H9 (cell line): Measurements from ENCODE around the gene TNKS2. TPM values are rescaled to one million over a fixed set of nuclear protein-coding genes. Genes with fewer than 3 reads are reported as not detected.

Source experiments
- DNase-seq: peaks from one replicate; pipeline ENCODE4 v3.0.0-alpha.2; 2017
- H2AFZ ChIP-seq: one replicate; pipeline ENCODE4 v1.6.1; 2013; ENCODE audit warnings: mild to moderate bottlenecking, low read length, control low read depth, moderate library complexity
- H2AK5ac ChIP-seq: 2 replicates; pipeline ENCODE4 v1.6.1; 2013; ENCODE audit warnings: low read length, control low read depth, mixed read lengths; ENCODE audit not compliant: insufficient read length
- H2BK120ac ChIP-seq: one replicate; pipeline ENCODE4 v1.6.1; 2013; ENCODE audit warnings: low read depth, mild to moderate bottlenecking, low read length, control low read depth, inconsistent platforms; ENCODE audit not compliant: poor library complexity, severe bottlenecking
- H2BK12ac ChIP-seq: 2 replicates; pipeline ENCODE4 v1.6.1; 2013; ENCODE audit warnings: low read length, control low read depth, mixed read lengths, low read depth; ENCODE audit not compliant: insufficient read length
- H2BK15ac ChIP-seq: 2 replicates; pipeline ENCODE4 v1.6.1; 2013; ENCODE audit warnings: low read depth, low read length, control low read depth
- H2BK20ac ChIP-seq: one replicate; pipeline ENCODE4 v1.6.1; 2013; ENCODE audit warnings: low read depth, mild to moderate bottlenecking, low read length, control low read depth, inconsistent platforms; ENCODE audit not compliant: poor library complexity, severe bottlenecking
- H2BK5ac ChIP-seq: 2 replicates; pipeline ENCODE4 v1.6.1; 2013; ENCODE audit warnings: low read length, control low read depth, mixed read lengths; ENCODE audit not compliant: insufficient read length
- H3K14ac ChIP-seq: 2 replicates; pipeline ENCODE4 v1.6.1; 2013; ENCODE audit warnings: low read length, control low read depth; ENCODE audit not compliant: insufficient read depth
- H3K18ac ChIP-seq: 2 replicates; pipeline ENCODE4 v1.6.1; 2013; ENCODE audit warnings: low read depth, mild to moderate bottlenecking, mixed read lengths, low read length, control low read depth; ENCODE audit not compliant: insufficient read length
- H3K23ac ChIP-seq: 2 replicates; pipeline ENCODE4 v1.6.1; 2013; ENCODE audit warnings: low read length, control low read depth, mixed read lengths, low read depth; ENCODE audit not compliant: insufficient read length
- H3K23me2 ChIP-seq: 2 replicates; pipeline ENCODE4 v1.6.1; 2013; ENCODE audit warnings: low read depth, mild to moderate bottlenecking, mixed read lengths, low read length, control low read depth; ENCODE audit not compliant: insufficient read length, poor library complexity, severe bottlenecking
- H3K27ac ChIP-seq: 2 replicates; pipeline ENCODE4 v1.5.1; 2013; ENCODE audit warnings: low read length, control low read depth, mixed read lengths, low read depth; ENCODE audit not compliant: insufficient read length
- H3K27me3 ChIP-seq: 2 replicates; pipeline ENCODE4 v1.6.1; 2013; ENCODE audit warnings: low read length, control low read depth, inconsistent platforms; ENCODE audit not compliant: insufficient read depth
- H3K4ac ChIP-seq: 2 replicates; pipeline ENCODE4 v1.6.1; 2013; ENCODE audit warnings: low read depth, mild to moderate bottlenecking, control low read depth, inconsistent platforms, low read length, moderate library complexity
- H3K4me1 ChIP-seq: 2 replicates; pipeline ENCODE4 v1.6.1; 2013; ENCODE audit warnings: low read length, control low read depth, inconsistent platforms; ENCODE audit not compliant: insufficient read depth
- H3K4me2 ChIP-seq: 2 replicates; pipeline ENCODE4 v1.6.1; 2013; ENCODE audit warnings: low read length, control low read depth, mixed read lengths; ENCODE audit not compliant: insufficient read length, insufficient read depth
- H3K56ac ChIP-seq: 2 replicates; pipeline ENCODE4 v1.6.1; 2013; ENCODE audit warnings: low read depth, mild to moderate bottlenecking, mixed read lengths, low read length, control low read depth; ENCODE audit not compliant: insufficient read length
- H3K79me1 ChIP-seq: 2 replicates; pipeline ENCODE4 v1.6.1; 2013; ENCODE audit warnings: low read depth, mild to moderate bottlenecking, moderate library complexity, low read length, control low read depth, inconsistent platforms; ENCODE audit not compliant: insufficient read depth, poor library complexity, severe bottlenecking
- H3K79me2 ChIP-seq: 2 replicates; pipeline ENCODE4 v1.6.1; 2013; ENCODE audit warnings: low read length, control low read depth, inconsistent platforms; ENCODE audit not compliant: insufficient read depth
- H3K9ac ChIP-seq: 2 replicates; pipeline ENCODE4 v1.6.1; 2013; ENCODE audit warnings: low read length, control low read depth, mixed read lengths; ENCODE audit not compliant: insufficient read length; ENCODE audit errors: extremely low read depth
- H3K9me3 ChIP-seq: one replicate; pipeline ENCODE4 v1.6.1; 2013; ENCODE audit warnings: low read depth, low read length, inconsistent platforms; ENCODE audit not compliant: control insufficient read depth
- H3T11ph ChIP-seq: one replicate; pipeline ENCODE4 v1.6.1; 2013; ENCODE audit warnings: mild to moderate bottlenecking, low read length, control low read depth, inconsistent platforms
- H4K20me1 ChIP-seq: one replicate; pipeline ENCODE4 v1.6.1; 2013; ENCODE audit not compliant: control insufficient read depth, insufficient read length, insufficient read depth
- H4K5ac ChIP-seq: 2 replicates; pipeline ENCODE4 v1.6.1; 2013; ENCODE audit warnings: low read depth, mild to moderate bottlenecking, mixed read lengths, low read length, control low read depth; ENCODE audit not compliant: insufficient read length
- H4K8ac ChIP-seq: replicated peaks from 2 replicates; pipeline ENCODE4 v1.6.1; 2013; ENCODE audit warnings: low read length, control low read depth, mixed read lengths, low read depth; ENCODE audit not compliant: insufficient read length
- H4K91ac ChIP-seq: 2 replicates; pipeline ENCODE4 v1.6.1; 2013; ENCODE audit warnings: low read depth, mild to moderate bottlenecking, moderate library complexity, mixed read lengths, low read length, control low read depth; ENCODE audit not compliant: insufficient read length
- H3K27ac Mint-ChIP-seq, 3 experiments: 2 replicates in 2 of 3; 3 replicates in 1 of 3; pipeline ENCODE4 v1.8.0; 2020 to 2021; ENCODE audit warnings: mixed read lengths in 3 of 3, mild to moderate bottlenecking in 1 of 3, moderate library complexity in 1 of 3
- H3K27me3 Mint-ChIP-seq: 2 replicates; pipeline ENCODE4 v1.8.0; 2021; ENCODE audit warnings: low read depth, mild to moderate bottlenecking, moderate library complexity, mixed read lengths
- H3K36me3 Mint-ChIP-seq, 3 experiments: 2 replicates in 2 of 3; 3 replicates in 1 of 3; pipeline ENCODE4 v1.8.0; 2020 to 2021; ENCODE audit warnings: low read depth in 3 of 3, mixed read lengths in 3 of 3; ENCODE audit not compliant: insufficient read depth in 1 of 3
- H3K4me1 Mint-ChIP-seq, 2 experiments: 2 replicates each; pipeline ENCODE4 v1.8.0; 2020; ENCODE audit warnings: mixed read lengths in 2 of 2
- H3K4me3 Mint-ChIP-seq, 2 experiments: 2 replicates in 1 of 2; 3 replicates in 1 of 2; pipeline ENCODE4 v1.8.0; 2020 to 2021; ENCODE audit warnings: mild to moderate bottlenecking in 2 of 2, mixed read lengths in 2 of 2, moderate library complexity in 1 of 2
- H3K9me3 Mint-ChIP-seq, 2 experiments: 2 replicates in 1 of 2; 3 replicates in 1 of 2; pipeline ENCODE4 v1.8.0; 2020; ENCODE audit warnings: mild to moderate bottlenecking in 2 of 2, mixed read lengths in 2 of 2, moderate library complexity in 1 of 2
- WGBS: extraction: QIAGEN DNeasy Blood & Tissue Kit; methylation state at CpG from one replicate; pipeline ENCODE4 v1.1.7; 2013; ENCODE audit warnings: missing lambda C conversion rate, low lambda C conversion rate, mixed read lengths; ENCODE audit not compliant: insufficient read length; ENCODE audit errors: extremely low coverage; 5-methylcytosine and 5-hydroxymethylcytosine counted together
- total RNA-seq: library from RNA; stranded (reverse); gene quantifications from 2 replicates; pipeline ENCODE4 v1.2.1, GENCODE V29; 2021
- TF ChIP-seq, protein P1 (sequence below): fragments of 200-600 bp; sonication (generic); conservative IDR thresholded peaks from 3 replicates; pipeline ENCODE4 v1.8.0; 2021; ENCODE audit warnings: antibody characterized with exemption, mild to moderate bottlenecking

TNKS2 gene
- total RNA-seq, 1 experiment from 2014 or later, result 58.9 TPM

DNA sequence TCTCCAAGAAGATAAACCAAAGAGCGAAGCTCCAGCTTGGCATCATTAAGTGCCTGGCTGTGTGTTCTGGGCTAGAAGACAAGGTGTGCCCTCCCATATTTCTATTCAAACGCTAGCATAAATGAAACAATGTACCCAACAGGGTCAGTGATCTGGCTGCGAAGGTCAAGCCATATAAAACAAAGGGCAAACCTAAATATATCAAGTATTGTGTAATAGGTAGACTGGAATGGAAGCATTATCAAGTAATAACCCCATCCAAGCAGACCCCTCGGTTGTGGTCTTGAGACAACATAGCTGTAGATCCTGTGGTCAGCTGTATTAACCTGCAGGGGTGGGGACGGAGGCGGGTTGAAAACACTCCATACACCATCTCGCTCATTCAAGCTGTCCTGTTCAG, 31.6 kb upstream of the TNKS2 start:
- Histone ChIP-seq H3K4me2 (no peak overlapping the region), H3K79me2 (no peaks in the 10 kb centered on the region), H3K27ac (no peak overlapping the region), H2BK20ac (no peak overlapping the region), H2AFZ (no peak overlapping the region), H4K91ac (no peak overlapping the region), H3K9ac (no peak overlapping the region), H4K20me1 (no peaks in the 10 kb centered on the region), H4K8ac (no peak overlapping the region), H2AK5ac (no peak overlapping the region), H2BK12ac (no peak overlapping the region), H3K27me3 (no peaks in the 10 kb centered on the region), H3K9me3 (no peaks in the 10 kb centered on the region), H3T11ph (no peak overlapping the region), H2BK5ac (no peak overlapping the region), H3K23me2 (no peaks in the 10 kb centered on the region), H3K79me1 (no peaks in the 10 kb centered on the region), H3K18ac (no peak overlapping the region), H4K5ac (no peak overlapping the region), H3K23ac (no peak overlapping the region), H2BK120ac (no peak overlapping the region), H3K56ac (no peak overlapping the region), H2BK15ac (no peak overlapping the region), H3K4me1 (no peaks in the 10 kb centered on the region), H3K14ac (no peak overlapping the region), H3K4ac (no peak overlapping the region)
- TF ChIP-seq, protein P1, sequence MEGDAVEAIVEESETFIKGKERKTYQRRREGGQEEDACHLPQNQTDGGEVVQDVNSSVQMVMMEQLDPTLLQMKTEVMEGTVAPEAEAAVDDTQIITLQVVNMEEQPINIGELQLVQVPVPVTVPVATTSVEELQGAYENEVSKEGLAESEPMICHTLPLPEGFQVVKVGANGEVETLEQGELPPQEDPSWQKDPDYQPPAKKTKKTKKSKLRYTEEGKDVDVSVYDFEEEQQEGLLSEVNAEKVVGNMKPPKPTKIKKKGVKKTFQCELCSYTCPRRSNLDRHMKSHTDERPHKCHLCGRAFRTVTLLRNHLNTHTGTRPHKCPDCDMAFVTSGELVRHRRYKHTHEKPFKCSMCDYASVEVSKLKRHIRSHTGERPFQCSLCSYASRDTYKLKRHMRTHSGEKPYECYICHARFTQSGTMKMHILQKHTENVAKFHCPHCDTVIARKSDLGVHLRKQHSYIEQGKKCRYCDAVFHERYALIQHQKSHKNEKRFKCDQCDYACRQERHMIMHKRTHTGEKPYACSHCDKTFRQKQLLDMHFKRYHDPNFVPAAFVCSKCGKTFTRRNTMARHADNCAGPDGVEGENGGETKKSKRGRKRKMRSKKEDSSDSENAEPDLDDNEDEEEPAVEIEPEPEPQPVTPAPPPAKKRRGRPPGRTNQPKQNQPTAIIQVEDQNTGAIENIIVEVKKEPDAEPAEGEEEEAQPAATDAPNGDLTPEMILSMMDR, result no peak
- no CpG with 5 or more reads among the region's 7 CpGs for WGBS
- Mint-ChIP-seq H3K27me3 (no peaks in the 10 kb centered on the region), H3K27ac (no peak overlapping the region), H3K9me3 (peaks cover 0 to 5% of the 10 kb centered on the region in 2 experiments; a peak in 1 of 5 replicates), H3K4me3 (no peak overlapping the region), H3K36me3 (peaks cover 0 to 8% (median 0%) of the 10 kb centered on the region in 3 experiments; a peak in 2 of 7 replicates), H3K4me1 (peaks cover 2 to 3% of the 10 kb centered on the region in 2 experiments; a peak in 2 of 4 replicates)
- DNase-seq, result no peak
